Stimulated activated CD4-positive, alpha-beta T cell treated with anti-CD3 and anti-CD28 coated beads, TNF-alpha, amount 100 ng/mL, for 1 hour (primary cell): Measurements from ENCODE around the gene KDM4F.
"Not testable (repeated sequence)": the region's sequence is repeated elsewhere in the genome, so short reads cannot be mapped to it uniquely, and the experiment has no call there.

Experiments
- DNase-seq, 3 donors: peaks; one replicate each; pipeline ENCODE4 v3.0.0-alpha.2; 2020; ENCODE audit warnings: low read depth in 3 of 3, low spot score in 1 of 3

The KDM4F gene

DNA sequence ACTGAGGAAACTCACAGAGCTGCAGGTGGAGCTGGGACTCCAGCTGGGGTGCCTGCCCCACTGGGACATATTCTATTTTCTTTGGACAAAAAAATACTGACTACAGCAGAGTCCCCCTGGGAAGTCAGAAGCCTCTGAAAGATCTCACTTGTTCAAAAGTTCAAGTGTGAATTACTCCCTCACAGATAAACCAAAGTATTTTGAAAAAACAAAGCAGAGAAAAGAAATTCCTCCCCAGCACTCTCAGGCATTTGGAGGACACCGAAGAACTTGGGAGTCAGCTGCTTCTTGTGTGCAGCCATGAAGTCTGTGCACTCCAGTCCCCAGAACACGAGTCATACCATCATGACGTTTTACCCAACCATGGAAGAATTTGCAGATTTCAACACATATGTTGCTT lies at the start of gene KDM4F:
TSS of gene KDM4F (plus strand) at position 301 of the 400 bp plus-strand sequence.
- DNase-seq = not testable (repeated sequence)

DNA sequence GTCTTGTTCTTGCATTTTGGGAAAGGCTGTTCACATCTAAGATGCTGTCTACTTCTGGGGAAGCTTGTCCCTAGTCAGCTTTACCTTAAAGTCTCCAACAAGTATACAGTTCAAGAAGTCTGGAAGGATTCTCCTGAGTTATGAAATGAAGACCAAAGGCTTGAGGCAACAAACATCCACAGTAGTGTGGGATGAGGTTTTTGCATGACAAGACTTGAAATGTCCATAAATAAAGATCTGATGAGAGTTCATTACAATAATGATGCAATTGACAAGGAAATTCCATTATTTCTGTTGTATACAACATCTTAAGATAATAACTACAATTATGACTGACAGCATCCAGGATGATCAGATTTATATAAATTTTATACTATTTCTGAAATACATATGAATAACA lies 45.5 kb upstream of the KDM4F start:
- no peak for DNase-seq

DNA sequence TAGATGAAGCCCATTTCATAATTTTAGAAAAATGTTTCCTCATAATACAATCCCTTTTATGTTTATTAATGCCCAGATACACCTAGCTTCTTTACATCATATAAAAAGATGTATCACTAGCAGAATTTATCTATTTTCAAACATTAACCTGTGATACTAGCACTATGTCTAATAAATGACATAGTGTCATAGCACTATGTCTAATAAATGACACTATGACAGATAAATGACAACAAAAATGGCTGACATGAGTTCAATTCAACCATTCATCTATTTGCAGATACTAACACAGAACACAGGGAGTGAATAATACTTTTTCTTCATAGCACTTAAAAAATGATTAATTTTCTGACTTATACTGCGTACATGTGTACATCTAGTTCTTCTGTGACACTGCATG lies 43.6 kb upstream of the KDM4F start:
- no peak for DNase-seq

DNA sequence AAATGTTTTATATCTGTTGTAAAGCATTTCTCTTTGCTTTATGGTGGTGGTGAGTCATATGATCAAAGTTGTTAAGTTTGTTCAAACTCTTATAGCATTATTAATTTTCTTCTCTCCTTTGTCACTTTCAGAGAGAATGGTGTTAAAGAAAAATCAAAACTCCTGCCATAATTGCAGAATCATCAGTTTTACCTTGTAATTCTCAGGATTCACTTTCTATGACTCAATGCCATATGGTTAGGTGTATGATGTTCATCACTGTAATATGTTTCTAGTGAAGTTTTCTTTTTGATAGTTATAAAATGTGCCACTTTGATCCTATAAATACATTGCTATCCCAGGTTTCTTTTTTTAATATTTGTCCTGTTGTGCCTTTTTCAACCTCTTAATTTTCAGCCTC lies 37.8 kb upstream of the KDM4F start:
- DNase-seq = no peak

DNA sequence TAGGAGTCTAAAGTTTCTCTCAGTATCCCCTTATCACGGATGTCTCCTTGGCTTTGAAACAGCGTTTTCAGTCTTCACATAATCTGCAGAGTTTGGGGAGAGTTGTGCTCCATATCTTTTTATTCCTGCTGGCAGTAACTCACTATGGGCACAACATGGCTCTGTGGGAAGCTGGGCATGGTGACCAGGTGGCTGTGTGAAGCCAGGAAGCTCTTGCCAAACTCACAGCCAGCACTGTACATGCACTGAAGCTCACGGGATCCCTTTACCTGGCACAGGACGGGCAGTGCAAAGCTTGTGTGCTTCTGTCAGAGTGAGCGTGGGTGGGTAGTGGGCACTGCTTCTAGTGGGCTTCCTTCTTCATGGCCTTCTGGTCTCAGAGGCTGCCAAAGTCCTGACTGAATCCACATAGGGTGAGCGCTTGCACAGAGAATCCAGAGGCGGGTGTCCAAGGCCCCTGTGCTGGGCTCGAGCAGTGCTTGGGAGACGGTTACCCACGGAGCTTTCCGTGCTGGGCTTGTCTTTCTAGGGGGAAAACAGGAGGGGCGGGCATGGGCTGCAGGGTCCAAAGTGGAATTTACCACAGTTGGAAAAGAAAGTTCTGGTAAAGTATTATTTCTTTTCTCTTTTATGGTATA lies 34.9 kb upstream of the KDM4F start:
- DNase-seq = no peak

DNA sequence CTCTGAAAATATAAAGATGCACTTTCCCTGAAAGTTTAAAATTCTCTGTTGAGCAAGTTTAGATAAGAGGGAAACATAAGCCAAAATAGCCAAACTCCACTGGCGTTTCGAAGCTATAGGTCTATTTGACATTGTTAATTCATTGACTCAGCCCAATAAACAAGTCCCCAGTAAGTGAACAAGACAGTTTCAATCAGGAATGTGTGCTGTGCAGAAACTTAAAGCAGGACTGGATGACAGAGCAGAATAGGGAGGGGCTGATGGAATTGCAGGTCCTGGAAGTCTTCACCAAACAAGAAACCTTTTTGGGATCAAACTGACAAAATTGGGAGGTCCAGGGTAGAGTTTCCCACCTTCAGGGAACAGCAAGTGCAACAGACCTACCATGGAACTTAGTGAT lies 33.1 kb upstream of the KDM4F start:
- no peak for DNase-seq

DNA sequence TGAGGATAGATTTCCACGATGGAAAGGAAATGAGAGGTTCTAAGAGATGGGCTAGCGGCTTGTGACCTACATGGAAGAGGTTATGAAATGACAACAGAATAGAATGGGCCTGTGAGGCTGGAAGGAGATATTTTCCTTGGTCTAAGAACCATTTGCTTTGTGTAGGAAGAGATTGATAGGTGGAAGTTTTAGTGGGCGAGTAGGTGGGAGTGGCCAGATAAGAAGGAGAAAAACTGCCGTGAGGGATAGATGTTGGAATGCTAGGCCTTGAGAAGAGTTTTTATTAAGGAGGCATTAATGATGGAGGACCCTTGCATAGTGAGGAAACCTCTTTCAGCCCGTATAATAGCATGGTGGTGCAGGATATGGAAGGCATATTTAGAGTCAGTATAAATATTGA lies 27.8 kb upstream of the KDM4F start:
- not testable (repeated sequence) for DNase-seq

DNA sequence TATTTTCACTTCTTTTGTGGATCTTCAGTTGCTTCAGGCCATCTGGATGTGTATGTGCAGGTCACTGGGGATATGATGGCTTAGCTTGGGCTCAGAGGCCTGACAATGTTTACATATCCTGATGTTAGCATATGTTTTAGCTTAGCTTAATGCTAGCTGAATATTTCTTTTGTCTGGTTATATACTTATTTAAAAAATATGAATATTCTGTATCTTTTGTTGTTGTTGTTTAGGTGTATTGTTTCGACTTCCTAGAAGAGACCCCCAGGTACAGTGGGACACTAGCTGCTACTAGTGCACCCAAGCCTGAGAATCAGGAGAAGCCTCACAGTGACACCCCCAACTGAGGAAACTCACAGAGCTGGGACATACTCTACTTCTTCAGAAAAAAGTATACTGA lies 24.3 kb upstream of the KDM4F start, which contains the start of gene KDM4E:
TSS of gene KDM4E (plus strand) at position 301 of the 400 bp plus-strand sequence. CDS start 300 bp downstream, outside the sequence.
- no peak for DNase-seq

DNA sequence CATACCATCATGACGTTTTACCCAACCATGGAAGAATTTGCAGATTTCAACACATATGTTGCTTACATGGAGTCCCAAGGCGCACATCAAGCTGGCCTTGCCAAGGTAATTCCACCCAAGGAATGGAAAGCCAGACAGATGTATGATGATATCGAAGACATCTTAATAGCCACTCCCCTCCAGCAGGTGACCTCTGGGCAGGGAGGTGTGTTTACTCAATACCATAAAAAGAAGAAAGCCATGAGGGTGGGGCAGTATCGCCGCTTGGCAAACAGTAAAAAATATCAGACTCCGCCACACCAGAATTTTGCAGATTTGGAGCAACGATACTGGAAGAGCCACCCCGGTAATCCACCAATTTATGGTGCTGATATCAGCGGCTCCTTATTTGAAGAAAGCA lies 23.6 kb upstream of the KDM4F start:
- not testable (repeated sequence) for DNase-seq

DNA sequence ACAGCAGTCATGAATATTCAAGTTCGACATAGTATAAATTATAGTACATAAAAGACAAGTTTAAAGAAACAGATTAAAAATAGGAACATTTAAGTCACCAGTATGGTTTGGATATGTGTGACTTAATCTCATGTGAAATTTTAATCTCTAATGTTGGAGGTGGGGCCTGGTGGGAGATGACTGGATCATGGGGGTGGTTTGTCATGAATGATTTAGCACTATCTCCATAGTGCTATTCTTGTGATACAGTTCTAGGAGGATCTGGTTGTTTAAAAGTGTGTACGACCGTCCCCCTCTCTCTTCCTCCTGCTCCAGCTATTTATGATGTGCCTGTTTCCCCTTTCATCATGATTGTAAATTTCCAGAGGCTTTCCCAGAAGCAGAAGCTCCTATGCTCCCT lies 20.9 kb upstream of the KDM4F start:
- no peak for DNase-seq

DNA sequence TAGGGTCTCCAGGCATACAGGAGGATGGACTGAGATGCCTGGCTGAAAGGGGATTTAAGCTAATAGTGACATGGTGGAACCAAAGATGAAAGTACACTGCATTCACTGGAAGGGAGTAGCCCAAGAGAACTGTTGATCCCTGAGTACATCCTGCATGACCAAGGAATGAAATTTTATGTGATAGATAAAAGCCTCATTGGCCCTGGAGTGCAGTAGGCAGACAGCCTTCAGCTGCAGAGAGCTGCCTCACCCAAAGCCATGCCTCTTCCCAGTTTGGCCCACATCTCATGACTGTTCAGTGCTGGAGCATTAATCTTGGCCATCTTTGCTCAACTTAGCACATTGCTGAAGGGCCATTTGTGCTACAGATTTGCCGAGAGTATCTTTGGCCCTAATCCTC lies 16.2 kb upstream of the KDM4F start:
- DNase-seq = no peak

DNA sequence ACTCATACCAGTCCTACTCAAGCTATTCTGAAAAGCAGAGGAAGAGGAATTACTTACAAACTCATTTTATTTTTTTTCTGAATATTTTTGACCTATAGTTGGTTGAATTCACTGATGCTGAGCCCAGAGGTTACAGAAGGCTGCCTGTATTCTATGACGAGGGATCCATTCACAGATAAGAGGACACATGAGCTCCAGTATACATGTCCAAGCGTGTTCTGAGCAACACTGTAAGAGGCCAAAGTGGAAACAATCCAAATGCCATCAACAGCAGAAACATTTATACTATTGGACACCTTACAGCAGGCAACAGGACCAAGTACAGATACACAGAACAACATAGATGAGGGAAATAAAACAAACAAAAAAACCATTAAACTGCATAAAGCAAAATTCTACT lies 13.9 kb upstream of the KDM4F start:
- no peak for DNase-seq

DNA sequence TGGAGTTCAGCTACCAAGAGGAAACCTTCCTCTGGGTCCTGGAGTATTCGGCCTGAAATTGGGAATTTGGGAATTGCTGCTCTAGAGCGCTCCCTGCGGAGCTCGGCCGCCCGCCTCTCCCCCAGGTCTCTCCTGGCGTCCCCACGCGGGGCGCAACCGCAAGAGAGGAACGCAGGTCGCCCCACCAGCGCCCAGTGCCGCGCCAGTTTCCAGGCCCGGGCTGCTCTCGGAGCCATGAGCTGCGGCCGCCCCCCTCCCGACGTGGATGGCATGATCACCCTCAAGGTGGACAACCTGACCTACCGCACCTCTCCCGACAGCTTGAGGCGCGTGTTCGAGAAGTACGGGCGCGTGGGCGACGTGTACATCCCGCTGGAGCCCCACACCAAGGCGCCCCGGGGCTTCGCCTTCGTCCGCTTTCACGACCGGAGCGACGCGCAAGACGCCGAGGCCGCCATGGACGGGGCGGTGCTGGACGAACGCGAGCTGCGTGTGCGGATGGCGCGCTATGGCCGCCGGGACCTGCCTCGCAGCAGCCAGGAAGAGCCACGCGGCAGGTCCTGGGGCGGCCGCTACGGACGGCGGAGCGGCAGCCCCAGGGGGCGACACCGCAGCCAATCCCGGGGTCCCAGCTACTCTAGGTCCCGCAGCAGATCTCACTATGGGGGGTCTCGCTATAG lies 11.7 kb upstream of the KDM4F start:
- DNase-seq = not testable (repeated sequence)

DNA sequence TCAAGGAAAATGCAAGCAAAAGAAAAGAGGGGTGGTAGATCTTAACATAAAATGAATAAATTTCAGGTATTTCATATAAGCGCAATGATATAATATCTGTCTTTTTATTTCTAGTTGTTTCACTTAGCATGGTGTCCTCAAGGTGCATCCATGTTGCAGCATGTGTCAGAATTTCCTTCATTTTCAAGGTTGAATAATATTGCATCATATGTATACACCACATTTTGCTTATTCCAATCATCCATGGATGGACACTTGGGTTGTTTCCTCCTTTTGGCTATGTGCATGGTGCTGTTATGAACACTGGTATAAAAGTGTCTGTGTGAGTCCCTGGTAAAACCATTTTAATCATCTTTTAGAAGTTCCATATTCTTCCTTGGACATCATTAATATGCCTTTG lies 7.0 kb upstream of the KDM4F start:
- no peak for DNase-seq

DNA sequence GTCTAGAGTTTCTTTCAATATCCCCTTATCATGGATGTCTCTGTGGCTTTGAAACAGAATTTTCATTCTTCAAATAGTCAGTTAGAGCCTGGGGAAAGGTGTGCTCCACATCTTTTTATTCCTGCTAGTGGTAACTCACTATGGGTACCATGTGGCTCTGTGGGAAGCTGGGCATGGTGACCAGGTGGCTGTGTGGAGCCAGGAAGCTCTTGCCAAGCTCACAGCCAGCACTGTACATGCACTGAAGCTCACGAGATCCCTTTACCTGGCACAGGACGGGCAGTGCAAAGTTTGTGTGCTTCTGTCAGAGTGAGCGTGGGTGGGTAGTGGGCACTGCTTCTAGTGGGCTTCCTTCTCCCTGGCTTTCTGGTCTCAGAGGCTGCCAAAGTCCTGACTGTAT lies 6.3 kb upstream of the KDM4F start:
- DNase-seq = no peak

DNA sequence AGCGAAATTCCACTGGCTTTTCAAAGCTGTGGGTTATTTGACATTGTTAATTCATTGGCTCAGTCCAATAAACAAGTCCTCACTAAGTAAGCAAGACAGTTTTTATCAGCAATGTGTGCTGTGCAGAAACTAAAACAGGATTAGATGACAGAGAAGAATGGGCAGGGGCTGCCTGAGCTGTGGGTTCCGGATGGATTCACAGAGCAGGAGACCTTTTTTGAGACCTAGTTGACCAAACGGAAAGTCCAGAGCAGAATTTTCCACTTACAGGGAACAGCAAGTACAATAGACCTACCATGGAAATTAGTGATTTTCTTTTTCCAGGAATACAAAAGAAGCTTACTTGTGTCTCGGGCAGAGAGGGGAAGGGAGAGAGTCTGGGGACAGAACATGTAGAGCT lies 5.2 kb upstream of the KDM4F start:
- DNase-seq = no peak

DNA sequence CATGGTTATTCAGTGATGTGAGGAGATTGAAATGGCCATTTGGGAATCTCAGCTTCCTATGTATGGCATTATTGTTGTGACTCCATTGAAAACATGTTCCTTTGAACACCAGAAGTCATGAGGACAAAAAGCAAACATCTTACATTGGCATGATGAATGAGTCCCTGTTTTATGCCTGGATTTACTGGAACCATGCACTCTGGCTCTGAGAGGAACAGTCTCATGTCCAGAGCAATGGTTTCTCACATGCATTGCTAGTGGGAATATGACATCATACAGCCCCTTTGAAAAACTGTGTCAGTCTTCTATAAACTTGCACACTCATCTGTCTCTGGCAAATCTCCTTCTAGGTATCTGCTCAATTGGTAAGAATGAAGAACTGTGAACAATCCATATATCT lies 3.4 kb upstream of the KDM4F start:
- DNase-seq = no peak

DNA sequence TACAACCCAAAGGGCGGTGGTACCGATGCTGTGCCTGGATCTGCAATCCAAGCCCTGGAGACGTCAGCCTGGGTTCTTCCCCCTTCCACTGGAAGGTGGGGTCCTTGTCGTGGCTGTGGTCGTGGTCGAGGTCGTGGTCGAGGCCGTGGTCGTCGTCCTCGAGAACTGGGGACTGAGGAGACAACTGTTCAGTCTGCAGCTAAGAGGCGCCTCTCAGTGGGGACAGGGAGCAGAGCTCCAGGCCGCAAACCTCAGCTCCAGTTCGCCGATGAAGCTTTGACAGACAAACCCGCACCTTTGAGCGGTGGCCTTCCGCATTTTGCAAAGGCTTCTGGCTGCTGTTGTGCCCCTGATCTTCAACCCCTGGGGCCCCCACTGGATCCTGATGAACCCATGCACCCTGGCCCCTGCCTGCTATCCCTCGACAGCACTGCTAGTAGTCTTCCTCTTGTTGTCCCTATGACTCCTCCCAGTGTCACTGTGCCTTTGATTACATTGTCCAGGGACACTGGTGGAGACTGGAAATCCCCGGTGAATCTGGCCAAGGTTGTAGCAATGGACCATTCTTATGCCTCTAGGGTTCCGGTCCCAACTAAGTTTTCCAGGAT lies 1.5 kb downstream of the KDM4F start:
- DNase-seq = no peak

DNA sequence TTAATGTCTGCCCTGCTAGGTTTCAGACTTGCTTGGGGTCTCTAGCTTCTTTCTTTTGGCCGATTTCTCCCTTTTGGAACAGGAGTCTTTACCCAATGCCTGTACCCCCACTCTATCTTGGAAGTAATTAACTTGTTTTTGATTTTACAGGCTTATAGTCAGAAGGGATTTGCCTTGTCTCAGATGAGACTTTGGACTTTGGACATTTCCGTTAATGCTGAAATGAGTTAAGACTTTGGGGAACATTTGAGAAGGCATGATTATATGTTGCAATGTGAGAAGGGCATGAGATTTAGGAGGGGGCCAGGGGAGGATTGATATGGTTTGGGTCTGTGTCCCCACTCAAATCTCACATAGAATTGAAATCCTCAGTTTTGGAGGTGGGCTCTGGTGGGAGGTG lies 5.1 kb downstream of the KDM4F start:
- DNase-seq = no peak

DNA sequence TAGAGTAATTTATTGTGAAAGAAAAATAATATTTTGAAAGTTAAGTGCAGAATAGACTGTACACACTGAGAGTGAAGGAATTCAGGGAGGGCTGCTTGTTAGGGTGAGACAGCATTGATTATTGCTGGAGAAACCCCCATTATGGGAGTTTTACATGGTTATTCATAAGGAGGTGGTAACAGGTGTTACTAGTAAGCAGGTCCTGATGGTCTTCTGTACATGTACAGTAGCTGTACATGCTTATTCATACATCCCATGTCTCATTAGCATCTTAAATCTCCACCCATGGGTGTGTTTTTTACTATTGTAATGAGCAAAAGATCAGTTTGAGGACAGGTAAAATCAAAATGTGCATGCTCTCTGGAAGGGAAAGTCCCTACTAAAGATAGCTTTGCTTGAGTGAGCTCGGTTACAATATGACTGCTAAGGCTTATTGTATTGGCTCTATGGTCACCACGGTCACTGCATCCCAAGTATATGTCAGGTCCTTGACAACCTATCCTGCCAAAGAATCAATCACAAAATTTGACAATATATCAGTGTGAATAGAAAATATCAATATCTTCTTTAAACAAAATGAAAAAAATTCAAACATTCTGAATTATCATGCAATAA lies 6.2 kb downstream of the KDM4F start:
- DNase-seq = no peak

DNA sequence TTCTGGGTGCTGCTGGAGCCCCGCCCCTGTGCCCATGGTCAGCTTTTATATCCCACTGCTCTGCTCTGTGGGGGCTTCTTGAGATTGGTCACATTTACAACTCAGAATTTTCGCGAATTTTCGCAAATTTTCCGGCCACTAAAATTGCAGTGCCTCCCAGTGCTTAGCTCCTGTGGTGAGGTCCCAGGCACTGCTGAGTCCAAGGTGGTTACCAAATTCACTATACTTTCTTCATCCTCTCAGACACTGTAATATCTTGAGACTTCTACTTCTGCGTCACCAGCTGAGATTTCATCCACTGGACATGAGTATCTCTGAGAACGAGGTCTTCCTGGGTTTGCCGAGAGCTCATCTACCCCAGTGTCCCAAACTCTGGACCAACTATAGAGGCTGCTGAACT lies 8.7 kb downstream of the KDM4F start:
- no peak for DNase-seq

DNA sequence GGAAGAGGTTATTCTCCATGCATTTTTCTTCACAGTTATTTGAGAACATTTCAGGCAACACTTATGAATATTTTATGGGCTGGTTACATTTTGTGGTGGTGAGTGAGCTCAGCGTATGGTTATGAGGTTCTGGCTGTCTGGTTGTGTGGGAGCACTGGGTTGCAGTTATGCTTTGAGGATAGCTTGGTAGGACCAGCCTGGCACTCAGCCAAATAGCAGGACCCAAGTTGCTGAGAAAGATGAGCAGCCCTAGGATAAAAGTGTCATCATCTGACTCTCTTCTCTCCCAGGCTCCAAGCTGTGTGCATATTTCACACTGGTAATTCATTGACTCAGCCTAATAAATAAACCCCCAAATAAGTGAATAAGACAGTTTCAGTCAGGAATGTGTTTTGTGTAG lies 9.4 kb downstream of the KDM4F start:
- DNase-seq = no peak
